Non-pigmented ciliary epithelial cell (primary cell): ENCODE results near the gene URB1.
"Not testable (repeated sequence)": the region's sequence is repeated elsewhere in the genome, so short reads cannot be mapped to it uniquely, and the experiment has no call there.

Experiments
- DNase-seq: peaks from one replicate; pipeline ENCODE4 v3.0.0-alpha.2; 2010; ENCODE audit warnings: low read depth

The URB1 gene

DNA sequence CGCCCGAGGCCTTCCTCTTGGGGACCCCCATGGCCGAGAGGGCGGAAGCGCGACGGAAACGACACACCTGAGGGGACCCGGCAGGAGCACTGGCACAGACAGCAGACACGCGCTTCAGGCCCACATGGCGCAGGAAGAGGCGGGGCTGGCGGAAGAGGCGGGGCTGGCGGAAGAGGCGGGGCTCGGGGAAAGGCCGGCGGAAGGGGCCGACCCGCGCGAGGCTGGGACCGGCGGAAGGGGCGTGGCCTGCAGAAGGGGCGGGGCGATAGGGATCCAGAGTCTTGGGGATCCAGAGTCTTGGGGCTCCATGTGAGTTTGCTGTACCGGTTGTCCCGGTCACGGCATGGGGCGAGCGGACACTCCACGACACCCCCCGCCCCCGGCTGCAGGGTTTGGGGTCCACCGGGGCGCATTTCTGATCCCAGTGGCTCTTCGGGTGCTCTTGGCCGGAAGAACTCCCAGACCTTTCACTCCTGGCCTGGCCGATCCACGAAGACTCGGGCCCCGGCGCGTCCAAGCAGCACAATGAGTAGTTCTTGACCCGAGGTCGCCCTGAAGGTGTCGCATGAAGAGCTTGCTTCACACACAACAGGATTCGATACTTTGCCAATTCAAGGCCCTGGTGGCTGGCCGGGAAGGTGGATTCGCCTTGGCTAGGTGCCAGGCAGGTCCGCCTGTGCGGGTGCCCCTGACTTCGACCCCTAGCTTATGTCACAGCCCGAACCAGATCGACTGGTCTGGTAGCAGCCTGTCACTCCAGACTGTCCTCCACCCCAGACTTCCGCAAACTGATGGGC is at the start of gene URB1:
URB1 (minus strand) TSS at position 133 of the 797 bp plus-strand sequence; CDS start at position 31, 102 bp downstream.
- no peak for DNase-seq

GRCh38 chr21:32437729-32438128 is 44.9 kb upstream of the URB1 start:
- no peak for DNase-seq

DNA sequence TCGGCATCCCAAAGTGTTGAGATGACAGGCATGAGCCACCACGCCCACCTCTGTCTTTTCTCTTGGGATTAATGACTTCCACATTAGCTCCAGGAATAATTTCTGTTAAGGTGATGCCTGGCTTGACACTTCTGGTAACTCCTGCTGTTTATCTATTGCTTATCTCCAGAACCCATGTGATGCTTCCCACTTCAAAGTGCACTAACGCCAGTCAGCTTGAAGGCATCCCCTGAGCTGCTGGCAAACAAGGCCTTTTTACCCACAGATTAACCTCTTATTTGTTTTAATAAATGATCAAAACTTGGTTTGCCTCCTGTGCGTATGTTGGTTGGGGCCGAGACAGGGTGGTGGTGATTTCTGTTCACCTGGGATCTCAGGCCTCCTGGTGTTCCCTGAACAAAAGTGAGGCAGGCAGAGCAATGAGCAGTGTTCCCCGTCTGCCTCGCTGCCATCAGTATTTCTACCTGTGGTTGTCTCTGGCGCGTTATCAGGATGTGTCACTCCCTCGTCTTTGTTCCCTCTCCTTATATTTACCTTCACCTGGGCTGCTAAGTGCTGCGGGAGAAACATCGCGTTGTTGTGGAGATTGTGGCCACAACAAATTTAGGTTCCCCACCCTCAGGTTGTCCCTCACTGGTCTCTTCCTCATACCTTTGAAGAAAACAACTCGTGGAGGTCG is 40.3 kb upstream of the URB1 start:
- DNase-seq: not testable (repeated sequence)

DNA sequence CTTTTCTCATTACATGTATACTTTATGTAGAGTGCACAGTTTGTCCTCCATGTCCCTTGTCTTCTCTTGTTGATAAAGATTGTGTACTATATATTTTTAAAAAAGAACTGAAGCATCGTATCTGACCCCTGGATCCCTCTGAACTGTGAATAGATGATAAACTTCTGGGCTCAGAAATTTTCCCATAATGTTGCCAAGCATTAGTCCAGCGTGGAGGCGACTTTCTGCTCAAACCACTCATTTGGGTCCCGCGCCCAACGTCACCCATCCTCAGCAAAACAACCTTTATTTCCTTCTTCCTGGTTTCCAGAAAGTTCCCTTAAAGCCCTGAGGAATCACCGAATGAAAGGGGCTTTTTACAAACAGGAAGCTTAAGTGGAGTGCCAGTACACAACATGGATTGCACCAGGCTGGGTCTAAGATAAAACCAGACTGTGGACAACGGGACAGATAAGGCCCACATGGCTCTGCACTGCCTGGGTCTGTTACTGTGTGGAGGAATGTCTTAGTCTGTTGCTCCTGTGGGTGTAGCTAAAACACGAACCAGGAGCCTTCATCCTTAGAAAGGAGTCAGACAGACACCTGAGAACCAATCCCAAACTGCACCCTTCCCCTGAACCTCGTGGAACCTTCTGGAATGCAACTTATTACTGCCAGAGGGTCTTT is 35.3 kb upstream of the URB1 start:
- no peak for DNase-seq

- DNase-seq: no peak
Measured at GRCh38 chr21:32426592-32427051, 33.8 kb upstream of the URB1 start.

- DNase-seq: no peak
Measured at GRCh38 chr21:32426066-32426465, 33.3 kb upstream of the URB1 start.

- no peak for DNase-seq
Measured at GRCh38 chr21:32425628-32426027, 32.8 kb upstream of the URB1 start.

DNA sequence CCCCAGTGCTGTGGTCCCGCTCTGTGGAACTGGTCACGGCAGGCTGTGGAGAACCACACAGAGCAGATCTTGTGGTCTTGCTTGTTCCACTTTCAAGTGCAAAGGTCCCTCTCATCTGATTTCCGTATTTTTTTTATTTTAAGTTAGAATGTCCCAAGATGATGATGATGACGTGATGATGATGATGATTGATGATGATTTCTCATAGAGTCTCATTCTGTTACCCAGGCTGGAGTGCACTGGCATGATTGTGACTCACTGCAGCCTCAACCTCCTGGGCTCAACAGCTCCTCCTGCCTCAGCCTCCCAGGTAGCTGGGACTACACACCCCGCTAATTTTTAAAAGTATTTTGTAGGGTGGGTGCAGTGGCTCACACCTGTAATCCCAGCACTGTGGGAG is 31.9 kb upstream of the URB1 start:
- no peak for DNase-seq

DNA sequence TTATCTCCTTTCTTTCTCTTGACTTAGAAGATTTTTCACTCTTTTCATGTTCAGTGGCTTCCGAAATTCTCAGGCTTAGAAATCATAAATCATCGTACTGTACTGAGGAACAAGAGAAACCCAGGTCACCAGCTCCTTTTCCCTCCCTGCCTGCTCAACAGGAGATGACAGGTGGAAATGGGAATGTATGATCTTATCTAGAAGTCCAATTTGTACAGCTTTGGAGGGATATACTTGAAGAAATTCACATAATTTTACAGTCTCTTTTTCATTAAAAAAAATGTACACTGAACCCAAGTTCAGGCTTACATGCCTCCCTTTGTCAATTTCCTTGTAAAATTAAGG is 31.4 kb upstream of the URB1 start:
- DNase-seq: no peak

- peak; percentile 73 for DNase-seq
Measured at GRCh38 chr21:32423320-32424190, 30.7 kb upstream of the URB1 start.

DNA sequence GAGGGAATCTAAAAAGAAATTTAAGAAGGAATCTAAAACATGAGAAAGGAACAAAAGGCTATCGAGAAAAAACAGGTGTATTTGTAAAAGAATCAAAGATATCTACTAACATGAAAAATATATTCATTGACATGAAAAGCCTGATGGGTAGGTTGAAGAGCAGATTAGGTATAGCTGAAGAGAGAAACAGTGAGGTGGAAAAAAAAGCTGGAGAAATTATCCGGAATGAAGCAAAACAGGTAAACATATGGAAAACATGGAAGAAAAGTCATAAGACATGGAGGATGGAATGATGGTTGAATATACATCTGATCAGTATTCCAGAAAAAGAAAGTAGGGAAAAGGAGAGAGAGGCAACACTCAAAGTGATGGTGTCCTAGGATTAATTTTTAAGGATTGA is 29.3 kb upstream of the URB1 start:
- no peak for DNase-seq

GRCh38 chr21:32418146-32418545 is 25.3 kb upstream of the URB1 start:
- no peak for DNase-seq

DNA sequence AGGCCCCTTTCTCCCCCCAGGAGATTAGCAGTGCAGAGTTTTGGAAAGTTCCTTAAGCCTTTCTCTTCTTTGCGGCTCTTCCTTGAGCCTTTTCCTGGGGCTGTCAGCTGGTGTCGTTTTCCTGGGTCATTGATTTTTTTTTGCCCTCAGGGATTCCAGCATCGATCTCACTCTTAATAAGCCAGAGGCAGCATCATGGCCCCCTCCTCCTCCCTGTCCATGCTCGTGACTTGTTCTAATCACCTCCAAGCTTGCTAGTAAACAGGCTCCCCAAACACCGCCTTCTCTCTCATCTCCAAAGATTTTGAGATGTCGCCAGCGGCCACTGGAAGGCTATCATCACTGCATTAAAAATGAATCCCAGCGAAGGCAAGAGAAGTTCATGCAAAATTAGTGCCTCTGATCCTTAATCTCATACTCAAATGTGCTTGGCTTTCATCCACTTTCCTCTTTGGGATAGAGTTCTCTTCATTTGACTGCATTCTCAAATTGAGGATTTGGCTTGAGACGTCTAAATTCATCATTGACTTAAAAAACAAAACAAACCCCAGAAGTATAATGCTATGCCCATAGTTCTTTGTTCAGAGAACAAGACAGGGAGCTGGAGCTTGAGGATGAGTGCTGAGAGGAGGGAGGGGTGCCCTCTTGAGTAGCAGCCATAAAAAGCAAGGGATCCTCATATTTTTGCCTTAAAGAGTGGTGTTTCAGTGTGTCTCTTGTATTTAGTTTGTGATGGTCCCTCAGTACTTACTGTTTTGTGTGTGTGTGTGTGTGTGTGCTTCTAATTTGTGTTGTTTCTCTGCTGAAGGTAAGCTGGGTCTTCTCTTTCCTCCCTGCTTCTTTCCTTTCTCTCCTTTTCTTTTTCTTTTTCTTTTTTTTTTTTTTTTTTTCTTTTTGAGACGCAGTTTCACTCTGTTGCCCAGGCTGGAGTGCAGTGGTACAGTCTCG is 22.9 kb upstream of the URB1 start:
- DNase-seq: no peak

- no peak for DNase-seq
Measured at GRCh38 chr21:32414579-32415358, 22.0 kb upstream of the URB1 start.

GRCh38 chr21:32413697-32414578 is 21.1 kb upstream of the URB1 start:
- DNase-seq: no peak

DNA sequence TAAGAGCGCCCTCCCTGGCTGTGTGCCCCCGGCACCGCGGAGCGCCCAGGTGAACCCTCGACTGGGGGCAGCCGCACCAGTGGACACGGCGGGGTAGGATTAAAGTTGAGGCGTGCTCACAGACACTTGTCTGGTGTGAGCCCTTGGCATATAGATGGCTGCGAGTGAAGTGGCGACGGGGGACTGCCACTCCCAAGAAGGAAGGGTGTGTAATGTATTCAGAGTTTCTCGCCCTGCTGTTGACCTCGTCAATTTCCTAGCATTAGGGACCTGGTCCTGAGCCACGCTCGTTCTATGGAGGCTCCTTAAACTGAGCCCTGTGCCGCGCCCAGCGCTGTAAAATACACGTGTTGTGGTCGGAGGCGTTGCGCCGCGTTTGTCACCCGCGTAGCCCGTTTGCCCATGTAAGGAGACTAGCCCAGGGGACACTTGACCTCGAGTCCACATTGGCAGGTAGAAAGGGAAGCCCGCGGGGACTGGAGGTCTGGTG is 20.2 kb upstream of the URB1 start:
- no peak for DNase-seq

DNA sequence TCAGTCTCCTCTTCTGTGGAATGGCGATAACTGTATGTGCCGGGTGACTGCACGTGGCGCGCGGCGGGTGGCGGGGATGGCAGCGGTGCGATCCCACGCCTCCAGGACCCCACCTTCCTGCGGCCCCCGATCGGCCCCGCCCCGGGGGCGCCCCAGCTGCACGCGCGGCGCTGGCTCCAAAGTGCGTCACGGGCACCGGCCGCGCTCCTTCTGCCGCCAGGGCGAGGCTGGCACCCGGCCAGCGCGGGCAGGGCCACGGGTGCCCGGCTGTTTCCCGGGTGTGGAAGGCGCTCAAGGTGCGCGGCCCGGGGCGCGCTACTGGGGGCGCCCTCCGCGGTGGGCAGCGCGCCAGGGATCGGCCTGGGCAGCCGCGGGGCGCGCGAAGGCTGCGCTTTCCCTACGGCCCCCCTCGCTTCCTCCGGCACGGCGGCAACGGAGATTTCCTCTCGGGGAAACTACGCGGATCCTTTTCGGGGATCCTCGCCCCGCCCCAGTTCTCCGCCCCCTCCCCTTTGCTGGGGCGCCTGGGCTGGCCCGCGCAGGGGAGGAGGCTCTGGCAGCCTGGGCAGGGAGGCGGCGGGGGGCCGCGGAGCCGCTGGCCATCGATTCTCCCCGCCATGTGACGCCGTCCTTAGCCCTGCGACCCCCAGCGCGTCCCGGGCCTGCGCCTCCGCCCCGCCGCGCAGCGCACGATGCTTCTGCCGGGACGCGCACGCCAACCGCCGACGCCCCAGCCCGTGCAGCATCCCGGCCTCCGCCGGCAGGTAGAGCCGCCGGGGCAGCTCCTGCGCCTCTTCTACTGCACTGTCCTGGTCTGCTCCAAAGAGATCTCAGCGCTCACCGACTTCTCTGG is 19.6 kb upstream of the URB1 start, which contains the start of gene EVA1C:
EVA1C (plus strand) TSS at position 545 of the 853 bp plus-strand sequence; CDS start at position 693, 148 bp downstream.
- no peak for DNase-seq
